SU-DHL-6 (cell line): ENCODE measurements around the gene CD209.
"Not testable (repeated sequence)": the region's sequence is repeated elsewhere in the genome, so short reads cannot be mapped to it uniquely, and the experiment has no call there.

Source experiments
- H2AFZ ChIP-seq: fragments of 200-600 bp; sonication (generic); 2 replicates; pipeline ENCODE4 v1.6.1; 2014; ENCODE audit warnings: low read depth, mild to moderate bottlenecking, moderate library complexity, mixed read lengths, antibody characterized with exemption, low read length; ENCODE audit not compliant: severe bottlenecking
- H3F3A ChIP-seq: fragments of 200-600 bp; shearing (Covaris generic); 2 replicates; pipeline ENCODE4 v1.6.0; 2016; ENCODE audit warnings: antibody characterized with exemption, mild to moderate bottlenecking; ENCODE audit not compliant: insufficient read depth
- H3K27ac ChIP-seq: fragments of 200-600 bp; sonication (generic); 2 replicates; pipeline ENCODE4 v1.5.1; 2016; ENCODE audit warnings: low read depth, mild to moderate bottlenecking, low read length, moderate library complexity, mixed read lengths
- H3K27me3 ChIP-seq: fragments of 200-600 bp; sonication (generic), shearing (Covaris generic); 2 replicates; pipeline ENCODE4 v1.6.0; 2014; ENCODE audit warnings: mild to moderate bottlenecking, low read length
- H3K36me3 ChIP-seq: fragments of 200-600 bp; sonication (generic); 2 replicates; pipeline ENCODE4 v1.6.1; 2014; ENCODE audit warnings: mild to moderate bottlenecking, low read length, mixed read lengths
- H3K4me2 ChIP-seq: fragments of 300-600, 200-600 bp; shearing (Covaris generic), sonication (generic); 2 replicates; pipeline ENCODE4 v1.6.0; 2014; ENCODE audit warnings: low read length, low read depth, mild to moderate bottlenecking; ENCODE audit not compliant: poor library complexity, severe bottlenecking
- H3K4me3 ChIP-seq: fragments of 200-600 bp; sonication (generic); 2 replicates; pipeline ENCODE4 v1.5.1; 2014; ENCODE audit warnings: antibody characterized with exemption, low read length, mild to moderate bottlenecking, mixed read lengths; ENCODE audit not compliant: insufficient read depth, poor library complexity, severe bottlenecking
- H3K79me2 ChIP-seq: fragments of 200-600 bp; sonication (generic); 2 replicates; pipeline ENCODE4 v1.6.1; 2014; ENCODE audit warnings: mild to moderate bottlenecking, low read length, moderate library complexity; ENCODE audit not compliant: insufficient read depth
- H3K9ac ChIP-seq: fragments of 200-600 bp; sonication (generic); 2 replicates; pipeline ENCODE4 v1.7.0; 2014; ENCODE audit warnings: mild to moderate bottlenecking, low read length
- H3K9me2 ChIP-seq: fragments of 200-600 bp; sonication (generic); replicated peaks from 2 replicates; pipeline ENCODE4 v1.6.1; 2014; ENCODE audit warnings: low read length; ENCODE audit not compliant: insufficient read depth
- H3K9me3 ChIP-seq: fragments of 200-600 bp; sonication (generic); 2 replicates; pipeline ENCODE4 v1.6.1; 2014; ENCODE audit warnings: low read length, mixed read lengths; ENCODE audit not compliant: insufficient read depth
- H4K20me1 ChIP-seq: fragments of 200-600 bp; sonication (generic); 2 replicates; pipeline ENCODE4 v1.6.1; 2014; ENCODE audit warnings: low read depth, mild to moderate bottlenecking, antibody characterized with exemption, low read length, moderate library complexity, mixed read lengths
- EZH2phosphoT487 ChIP-seq: fragments of 200-600 bp; sonication (generic), shearing (Covaris generic); conservative IDR thresholded peaks from 2 replicates; pipeline ENCODE4 v1.6.1; 2018; ENCODE audit warnings: mild to moderate bottlenecking, antibody characterized with exemption, low read length, moderate library complexity, mixed read lengths
- TF ChIP-seq, protein P1 (sequence below): fragments of 200-600 bp; sonication (generic); IDR thresholded peaks from one replicate; pipeline ENCODE4 v1.5.1; 2017; ENCODE audit warnings: antibody characterized with exemption, mild to moderate bottlenecking, low read length, moderate library complexity; ENCODE audit not compliant: insufficient read depth, poor library complexity, severe bottlenecking

CD209 gene

DNA sequence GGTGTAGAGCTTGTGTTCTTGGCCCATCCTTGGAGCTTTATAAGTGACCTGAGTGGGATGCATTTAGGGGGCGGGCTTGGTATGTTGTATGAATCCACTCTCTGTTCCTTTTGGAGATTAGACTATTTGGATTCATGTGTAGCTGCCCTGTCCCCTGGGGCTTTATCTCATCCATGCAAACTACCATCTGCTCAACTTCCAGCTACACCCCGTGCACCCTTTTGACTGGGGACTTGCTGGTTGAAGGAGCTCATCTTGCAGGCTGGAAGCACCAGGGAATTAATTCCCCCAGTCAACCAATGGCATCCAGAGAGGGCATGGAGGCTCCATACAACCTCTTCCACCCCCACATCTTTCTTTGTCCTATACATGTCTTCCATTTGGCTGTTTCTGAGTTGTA is 21.8 kb upstream of the CD209 start:
- H3K4me2 ChIP-seq, result no peak overlapping the region
- H3K9me2 ChIP-seq, result no peaks in the 10 kb centered on the region
- H3K79me2 ChIP-seq, result no peaks in the 10 kb centered on the region
- no peaks in the 10 kb centered on the region for H3K9me3 ChIP-seq
- no peak overlapping the region for H3K27ac ChIP-seq
- no peak overlapping the region for H2AFZ ChIP-seq
- H4K20me1 ChIP-seq, result no peaks in the 10 kb centered on the region
- H3F3A ChIP-seq, result no peaks in the 10 kb centered on the region
- no peak overlapping the region for H3K4me3 ChIP-seq
- no peaks in the 10 kb centered on the region for H3K27me3 ChIP-seq
- no peaks in the 10 kb centered on the region for H3K36me3 ChIP-seq
- H3K9ac ChIP-seq, result no peak overlapping the region
- TF ChIP-seq, protein P1, sequence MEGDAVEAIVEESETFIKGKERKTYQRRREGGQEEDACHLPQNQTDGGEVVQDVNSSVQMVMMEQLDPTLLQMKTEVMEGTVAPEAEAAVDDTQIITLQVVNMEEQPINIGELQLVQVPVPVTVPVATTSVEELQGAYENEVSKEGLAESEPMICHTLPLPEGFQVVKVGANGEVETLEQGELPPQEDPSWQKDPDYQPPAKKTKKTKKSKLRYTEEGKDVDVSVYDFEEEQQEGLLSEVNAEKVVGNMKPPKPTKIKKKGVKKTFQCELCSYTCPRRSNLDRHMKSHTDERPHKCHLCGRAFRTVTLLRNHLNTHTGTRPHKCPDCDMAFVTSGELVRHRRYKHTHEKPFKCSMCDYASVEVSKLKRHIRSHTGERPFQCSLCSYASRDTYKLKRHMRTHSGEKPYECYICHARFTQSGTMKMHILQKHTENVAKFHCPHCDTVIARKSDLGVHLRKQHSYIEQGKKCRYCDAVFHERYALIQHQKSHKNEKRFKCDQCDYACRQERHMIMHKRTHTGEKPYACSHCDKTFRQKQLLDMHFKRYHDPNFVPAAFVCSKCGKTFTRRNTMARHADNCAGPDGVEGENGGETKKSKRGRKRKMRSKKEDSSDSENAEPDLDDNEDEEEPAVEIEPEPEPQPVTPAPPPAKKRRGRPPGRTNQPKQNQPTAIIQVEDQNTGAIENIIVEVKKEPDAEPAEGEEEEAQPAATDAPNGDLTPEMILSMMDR, result no peak
- no peak for TF ChIP-seq EZH2phosphoT487

- no peak overlapping the region for H2AFZ ChIP-seq
- no peak overlapping the region for H3K9ac ChIP-seq
Observed at GRCh38 chr19:7767487-7767886, 20.2 kb upstream of the CD209 start.

DNA sequence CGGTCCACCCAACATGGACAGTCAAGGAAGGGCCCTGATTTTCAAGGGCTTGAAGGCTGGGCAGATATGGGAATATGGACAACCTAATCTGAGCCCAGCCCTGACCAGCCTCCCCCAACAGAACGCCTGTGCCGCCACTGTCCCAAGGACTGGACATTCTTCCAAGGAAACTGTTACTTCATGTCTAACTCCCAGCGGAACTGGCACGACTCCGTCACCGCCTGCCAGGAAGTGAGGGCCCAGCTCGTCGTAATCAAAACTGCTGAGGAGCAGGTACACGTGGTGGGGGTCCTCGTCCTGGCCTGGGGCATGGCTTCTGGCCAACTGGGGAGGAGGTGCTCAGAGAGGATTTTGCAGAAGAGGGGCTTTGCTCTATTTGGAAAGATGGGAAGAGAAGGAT is 19.2 kb upstream of the CD209 start:
- Histone ChIP-seq H3K4me2 (no peak overlapping the region), H3K27me3 (no peaks in the 10 kb centered on the region), H3K27ac (no peak overlapping the region), H3K36me3 (no peaks in the 10 kb centered on the region), H2AFZ (no peak overlapping the region), H3K9me2 (no peaks in the 10 kb centered on the region), H4K20me1 (no peaks in the 10 kb centered on the region), H3K79me2 (no peaks in the 10 kb centered on the region), H3K9me3 (no peaks in the 10 kb centered on the region), H3F3A (no peaks in the 10 kb centered on the region), H3K9ac (no peak overlapping the region), H3K4me3 (no peak overlapping the region)
- no peak for TF ChIP-seq EZH2phosphoT487
- TF ChIP-seq, protein P1, result no peak

More at GRCh38 chr19:7767487-7767886, 20.2 kb upstream of the CD209 start:
- TF ChIP-seq, protein P1, result no peak
- no peak for TF ChIP-seq EZH2phosphoT487
- Histone ChIP-seq H3K4me3 (no peak overlapping the region), H3F3A (no peaks in the 10 kb centered on the region), H3K4me2 (no peak overlapping the region), H4K20me1 (no peaks in the 10 kb centered on the region), H3K36me3 (no peaks in the 10 kb centered on the region), H3K27ac (no peak overlapping the region), H3K9me3 (no peaks in the 10 kb centered on the region), H3K27me3 (no peaks in the 10 kb centered on the region), H3K79me2 (no peaks in the 10 kb centered on the region), H3K9me2 (no peaks in the 10 kb centered on the region)

DNA sequence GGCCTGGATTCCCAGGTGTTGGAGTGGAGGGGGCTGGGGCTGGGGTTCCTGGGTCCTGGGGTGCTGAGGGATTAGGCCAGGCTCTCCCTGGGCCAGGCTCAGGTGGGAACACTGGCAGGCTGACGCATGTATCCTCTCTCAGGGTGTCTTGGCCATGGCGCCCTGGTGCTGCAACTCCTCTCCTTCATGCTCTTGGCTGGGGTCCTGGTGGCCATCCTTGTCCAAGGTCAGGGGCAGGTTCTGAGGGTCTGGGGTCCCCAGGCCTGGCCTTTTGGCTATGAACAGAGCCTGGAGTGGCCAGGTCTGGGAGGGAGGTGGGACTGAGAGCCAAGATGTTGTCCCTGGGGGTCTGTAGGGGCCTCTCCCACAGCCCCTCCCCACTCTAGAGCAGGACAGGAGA is 17.7 kb upstream of the CD209 start:
- not testable (repeated sequence) for H3K9me3 ChIP-seq, H3K9ac ChIP-seq, H3K4me2 ChIP-seq, H3K27ac ChIP-seq, H3K9me2 ChIP-seq, H2AFZ ChIP-seq, H3K4me3 ChIP-seq, H4K20me1 ChIP-seq, H3F3A ChIP-seq, H3K79me2 ChIP-seq, H3K27me3 ChIP-seq, H3K36me3 ChIP-seq

- not testable (repeated sequence) for H3K27me3 ChIP-seq, H3K27ac ChIP-seq, H3K4me3 ChIP-seq, H3K9me3 ChIP-seq, H3K36me3 ChIP-seq, H3K79me2 ChIP-seq, H3K4me2 ChIP-seq, H4K20me1 ChIP-seq, H3K9me2 ChIP-seq, H3K9ac ChIP-seq, H2AFZ ChIP-seq, H3F3A ChIP-seq
Observed at GRCh38 chr19:7764157-7764556, 16.8 kb upstream of the CD209 start.
